K562 (cell line): Measurements from ENCODE around the gene HSPA6. TPM values are rescaled to one million over a fixed set of nuclear protein-coding genes. Genes with fewer than 3 reads are reported as not detected.
"Not testable (repeated sequence)": the region's sequence is repeated elsewhere in the genome, so short reads cannot be mapped to it uniquely, and the experiment has no call there.

Source experiments
- GABPB1 ChIP-seq: sonication (generic); formaldehyde crosslinking; IDR thresholded peaks from 2 replicates; pipeline ENCODE4 v1.8.0; 2022; ENCODE audit warnings: mild to moderate bottlenecking, missing genetic modification reagents
- TBL1XR1 ChIP-seq, 2 experiments: IDR thresholded peaks; 2 replicates each; pipeline ENCODE4 v1.6.1; 2012; ENCODE audit warnings: improper control_type of control experiment in 2 of 2, low read length in 2 of 2, mild to moderate bottlenecking in 1 of 2
- polyA plus RNA-seq, 8 experiments: library from polyadenylated mRNA; depleted of rRNA in 4 of 8; stranded (reverse) in 5 of 8; unstranded in 3 of 8; fragments of >200 nt; fragmentation: Nextera tagmentation in 2 of 8; fragmentation: Illumina TruSeq in 1 of 8; extraction: Ambion mirVana in 2 of 8; extraction: Trizol in 1 of 8; gene quantifications; 2 replicates each; pipeline versions ENCODE4 v1.2.1 to v1.2.3, GENCODE V29; 2011 to 2014; ENCODE audit warnings: inconsistent platforms in 1 of 8, missing spikeins in 1 of 8
- total RNA-seq, 7 experiments: library from RNA; depleted of rRNA in 6 of 7; stranded (reverse); fragments of >200 nt in 6 of 7; fragmentation: Illumina TruSeq in 2 of 7; extraction: Trizol in 2 of 7; gene quantifications; 2 replicates each; pipeline versions ENCODE4 v1.2.1 to v1.2.3, GENCODE V29; 2011 to 2021; ENCODE audit warnings: low replicate concordance in 1 of 7
- TF ChIP-seq, protein P1 (sequence below), 2 experiments: fragments of 450-650 bp; formaldehyde crosslinking in 1 of 2; IDR thresholded peaks; 2 replicates each; pipeline versions ENCODE4 v1.4.0 to v1.6.1; 2014 to 2020; ENCODE audit warnings: mild to moderate bottlenecking in 2 of 2, borderline replicate concordance in 1 of 2, low read depth in 1 of 2
- TF ChIP-seq, protein P2 (sequence below): fragments of 450-650 bp; IDR thresholded peaks from 2 replicates; pipeline ENCODE4 v1.6.1; 2016; ENCODE audit warnings: low read depth
- TF ChIP-seq, protein P3 (sequence below), 2 experiments: IDR thresholded peaks in 1 of 2; conservative IDR thresholded peaks in 1 of 2; 2 replicates each; pipeline ENCODE4 v1.6.1; 2016; ENCODE audit warnings: low read depth in 2 of 2, mild to moderate bottlenecking in 1 of 2, missing compliant biosample characterization in 1 of 2, missing genetic modification characterization in 1 of 2, moderate library complexity in 1 of 2

HSPA6 gene
- total and polyA plus RNA-seq, 9 of the 15 experiments (the other 6 are each of a cell fraction or from before 2014, with no cell fraction given): 0.15 to 10.0 (median 2.4) TPM

DNA sequence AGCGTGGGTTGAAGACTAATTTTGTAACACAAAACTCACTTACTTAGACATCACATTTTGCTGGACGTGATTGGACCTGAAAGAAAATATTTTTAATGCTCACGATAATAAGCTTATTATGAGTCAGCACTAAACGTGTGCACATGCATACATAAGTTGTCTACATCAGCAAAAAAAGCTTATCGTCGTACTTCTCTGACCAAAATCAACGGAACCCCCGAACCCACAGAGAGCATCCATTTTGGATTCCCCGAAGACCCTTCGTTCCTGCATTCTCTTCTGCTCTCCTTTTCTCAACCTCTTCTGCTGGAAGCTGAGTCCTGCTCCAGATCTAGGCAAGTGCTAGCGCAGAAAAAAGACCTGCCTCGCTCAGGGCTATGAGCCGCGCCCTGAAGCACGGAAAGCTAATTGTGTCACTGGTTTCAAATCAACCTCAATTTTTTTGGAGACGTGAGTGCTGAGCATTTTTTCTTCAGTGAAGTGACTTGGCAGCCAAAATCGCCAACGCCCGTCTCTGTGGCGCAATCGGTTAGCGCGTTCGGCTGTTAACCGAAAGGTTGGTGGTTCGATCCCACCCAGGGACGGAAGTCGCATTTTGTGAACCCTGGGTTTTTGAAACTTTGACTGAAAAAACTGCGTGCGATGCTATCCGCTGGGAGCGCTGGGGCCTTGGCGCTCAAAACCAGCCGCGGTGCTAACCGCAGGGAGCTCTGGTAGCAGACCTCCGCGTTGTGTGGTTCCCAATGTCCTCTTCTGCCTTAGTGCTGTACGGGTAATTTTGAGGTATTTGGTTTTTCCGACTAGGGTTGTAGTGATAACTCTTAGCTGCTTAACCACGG is 15.6 kb downstream of the HSPA6 start (continued):
- TF ChIP-seq, protein P1, sequence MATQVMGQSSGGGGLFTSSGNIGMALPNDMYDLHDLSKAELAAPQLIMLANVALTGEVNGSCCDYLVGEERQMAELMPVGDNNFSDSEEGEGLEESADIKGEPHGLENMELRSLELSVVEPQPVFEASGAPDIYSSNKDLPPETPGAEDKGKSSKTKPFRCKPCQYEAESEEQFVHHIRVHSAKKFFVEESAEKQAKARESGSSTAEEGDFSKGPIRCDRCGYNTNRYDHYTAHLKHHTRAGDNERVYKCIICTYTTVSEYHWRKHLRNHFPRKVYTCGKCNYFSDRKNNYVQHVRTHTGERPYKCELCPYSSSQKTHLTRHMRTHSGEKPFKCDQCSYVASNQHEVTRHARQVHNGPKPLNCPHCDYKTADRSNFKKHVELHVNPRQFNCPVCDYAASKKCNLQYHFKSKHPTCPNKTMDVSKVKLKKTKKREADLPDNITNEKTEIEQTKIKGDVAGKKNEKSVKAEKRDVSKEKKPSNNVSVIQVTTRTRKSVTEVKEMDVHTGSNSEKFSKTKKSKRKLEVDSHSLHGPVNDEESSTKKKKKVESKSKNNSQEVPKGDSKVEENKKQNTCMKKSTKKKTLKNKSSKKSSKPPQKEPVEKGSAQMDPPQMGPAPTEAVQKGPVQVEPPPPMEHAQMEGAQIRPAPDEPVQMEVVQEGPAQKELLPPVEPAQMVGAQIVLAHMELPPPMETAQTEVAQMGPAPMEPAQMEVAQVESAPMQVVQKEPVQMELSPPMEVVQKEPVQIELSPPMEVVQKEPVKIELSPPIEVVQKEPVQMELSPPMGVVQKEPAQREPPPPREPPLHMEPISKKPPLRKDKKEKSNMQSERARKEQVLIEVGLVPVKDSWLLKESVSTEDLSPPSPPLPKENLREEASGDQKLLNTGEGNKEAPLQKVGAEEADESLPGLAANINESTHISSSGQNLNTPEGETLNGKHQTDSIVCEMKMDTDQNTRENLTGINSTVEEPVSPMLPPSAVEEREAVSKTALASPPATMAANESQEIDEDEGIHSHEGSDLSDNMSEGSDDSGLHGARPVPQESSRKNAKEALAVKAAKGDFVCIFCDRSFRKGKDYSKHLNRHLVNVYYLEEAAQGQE (IDR thresholded peaks at IDR 0.05; ENCODE audit: borderline replicate concordance): peak; percentile 51
- TF ChIP-seq, protein P1 (CRISPR knock-in tag; IDR thresholded peaks at IDR 0.05; ENCODE audit: low read depth): not testable (repeated sequence)
- TF ChIP-seq, protein P2, sequence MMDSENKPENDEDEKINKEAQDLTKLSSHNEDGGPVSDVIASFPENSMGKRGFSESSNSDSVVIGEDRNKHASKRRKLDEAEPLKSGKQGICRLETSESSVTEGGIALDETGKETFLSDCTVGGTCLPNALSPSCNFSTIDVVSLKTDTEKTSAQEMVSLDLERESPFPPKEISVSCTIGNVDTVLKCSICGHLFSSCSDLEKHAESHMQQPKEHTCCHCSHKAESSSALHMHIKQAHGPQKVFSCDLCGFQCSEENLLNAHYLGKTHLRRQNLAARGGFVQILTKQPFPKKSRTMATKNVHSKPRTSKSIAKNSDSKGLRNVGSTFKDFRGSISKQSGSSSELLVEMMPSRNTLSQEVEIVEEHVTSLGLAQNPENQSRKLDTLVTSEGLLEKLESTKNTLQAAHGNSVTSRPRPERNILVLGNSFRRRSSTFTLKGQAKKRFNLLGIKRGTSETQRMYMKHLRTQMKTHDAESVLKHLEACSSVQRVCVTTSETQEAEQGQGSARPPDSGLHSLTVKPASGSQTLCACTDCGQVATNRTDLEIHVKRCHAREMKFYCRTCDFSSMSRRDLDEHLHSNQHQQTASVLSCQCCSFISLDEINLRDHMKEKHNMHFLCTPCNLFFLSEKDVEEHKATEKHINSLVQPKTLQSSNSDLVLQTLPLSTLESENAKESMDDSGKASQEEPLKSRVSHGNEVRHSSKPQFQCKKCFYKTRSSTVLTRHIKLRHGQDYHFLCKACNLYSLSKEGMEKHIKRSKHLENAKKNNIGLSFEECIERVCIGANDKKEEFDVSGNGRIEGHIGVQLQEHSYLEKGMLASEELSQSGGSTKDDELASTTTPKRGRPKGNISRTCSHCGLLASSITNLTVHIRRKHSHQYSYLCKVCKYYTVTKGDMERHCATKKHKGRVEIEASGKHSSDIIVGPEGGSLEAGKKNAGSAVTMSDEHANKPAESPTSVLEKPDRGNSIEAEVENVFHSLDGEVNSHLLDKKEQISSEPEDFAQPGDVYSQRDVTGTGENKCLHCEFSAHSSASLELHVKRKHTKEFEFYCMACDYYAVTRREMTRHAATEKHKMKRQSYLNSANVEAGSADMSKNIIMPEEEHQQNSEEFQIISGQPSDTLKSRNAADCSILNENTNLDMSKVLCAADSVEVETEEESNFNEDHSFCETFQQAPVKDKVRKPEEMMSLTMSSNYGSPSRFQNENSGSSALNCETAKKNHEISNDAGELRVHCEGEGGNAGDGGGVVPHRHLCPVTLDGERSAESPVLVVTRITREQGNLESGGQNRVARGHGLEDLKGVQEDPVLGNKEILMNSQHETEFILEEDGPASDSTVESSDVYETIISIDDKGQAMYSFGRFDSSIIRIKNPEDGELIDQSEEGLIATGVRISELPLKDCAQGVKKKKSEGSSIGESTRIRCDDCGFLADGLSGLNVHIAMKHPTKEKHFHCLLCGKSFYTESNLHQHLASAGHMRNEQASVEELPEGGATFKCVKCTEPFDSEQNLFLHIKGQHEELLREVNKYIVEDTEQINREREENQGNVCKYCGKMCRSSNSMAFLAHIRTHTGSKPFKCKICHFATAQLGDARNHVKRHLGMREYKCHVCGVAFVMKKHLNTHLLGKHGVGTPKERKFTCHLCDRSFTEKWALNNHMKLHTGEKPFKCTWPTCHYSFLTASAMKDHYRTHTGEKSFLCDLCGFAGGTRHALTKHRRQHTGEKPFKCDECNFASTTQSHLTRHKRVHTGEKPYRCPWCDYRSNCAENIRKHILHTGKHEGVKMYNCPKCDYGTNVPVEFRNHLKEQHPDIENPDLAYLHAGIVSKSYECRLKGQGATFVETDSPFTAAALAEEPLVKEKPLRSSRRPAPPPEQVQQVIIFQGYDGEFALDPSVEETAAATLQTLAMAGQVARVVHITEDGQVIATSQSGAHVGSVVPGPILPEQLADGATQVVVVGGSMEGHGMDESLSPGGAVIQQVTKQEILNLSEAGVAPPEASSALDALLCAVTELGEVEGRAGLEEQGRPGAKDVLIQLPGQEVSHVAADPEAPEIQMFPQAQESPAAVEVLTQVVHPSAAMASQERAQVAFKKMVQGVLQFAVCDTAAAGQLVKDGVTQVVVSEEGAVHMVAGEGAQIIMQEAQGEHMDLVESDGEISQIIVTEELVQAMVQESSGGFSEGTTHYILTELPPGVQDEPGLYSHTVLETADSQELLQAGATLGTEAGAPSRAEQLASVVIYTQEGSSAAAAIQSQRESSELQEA: peak; percentile 71
- TF ChIP-seq, protein P3, sequence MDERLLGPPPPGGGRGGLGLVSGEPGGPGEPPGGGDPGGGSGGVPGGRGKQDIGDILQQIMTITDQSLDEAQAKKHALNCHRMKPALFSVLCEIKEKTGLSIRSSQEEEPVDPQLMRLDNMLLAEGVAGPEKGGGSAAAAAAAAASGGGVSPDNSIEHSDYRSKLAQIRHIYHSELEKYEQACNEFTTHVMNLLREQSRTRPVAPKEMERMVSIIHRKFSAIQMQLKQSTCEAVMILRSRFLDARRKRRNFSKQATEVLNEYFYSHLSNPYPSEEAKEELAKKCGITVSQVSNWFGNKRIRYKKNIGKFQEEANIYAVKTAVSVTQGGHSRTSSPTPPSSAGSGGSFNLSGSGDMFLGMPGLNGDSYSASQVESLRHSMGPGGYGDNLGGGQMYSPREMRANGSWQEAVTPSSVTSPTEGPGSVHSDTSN (CRISPR knock-in tag; IDR thresholded peaks at IDR 0.05; ENCODE audit: low read depth): not testable (repeated sequence)
- TF ChIP-seq, protein P3 (tag; conservative IDR thresholded peaks at IDR 0.05; ENCODE audit: low read depth): 0 out of 2 replicates have a peak, but pooled peaks have one; percentile 6
- TF ChIP-seq GABPB1 (CRISPR knock-in tag) (peak; percentile 90), TBL1XR1 (IDR thresholded peaks at IDR 0.05; ENCODE audit: low read length in 2 of 2) (peak; percentile 4 to 98; a peak in 3 of 4 replicates)
